ENCODE measurements around the gene CENPH.
A peak's percentile ranks its signal among the peaks of the same experiment; 100 is the strongest.
"Not testable (repeated sequence)": the region's sequence is repeated elsewhere in the genome, so short reads cannot be mapped to it uniquely, and the experiment has no call there.

CENPH gene

GRCh38 chr5:69211200-69211599, 21.8 kb downstream of the CENPH start:
- DNase-seq, result no peak

GRCh38 chr5:69212022-69212421, 22.6 kb downstream of the CENPH start:
- no peak for DNase-seq

DNA sequence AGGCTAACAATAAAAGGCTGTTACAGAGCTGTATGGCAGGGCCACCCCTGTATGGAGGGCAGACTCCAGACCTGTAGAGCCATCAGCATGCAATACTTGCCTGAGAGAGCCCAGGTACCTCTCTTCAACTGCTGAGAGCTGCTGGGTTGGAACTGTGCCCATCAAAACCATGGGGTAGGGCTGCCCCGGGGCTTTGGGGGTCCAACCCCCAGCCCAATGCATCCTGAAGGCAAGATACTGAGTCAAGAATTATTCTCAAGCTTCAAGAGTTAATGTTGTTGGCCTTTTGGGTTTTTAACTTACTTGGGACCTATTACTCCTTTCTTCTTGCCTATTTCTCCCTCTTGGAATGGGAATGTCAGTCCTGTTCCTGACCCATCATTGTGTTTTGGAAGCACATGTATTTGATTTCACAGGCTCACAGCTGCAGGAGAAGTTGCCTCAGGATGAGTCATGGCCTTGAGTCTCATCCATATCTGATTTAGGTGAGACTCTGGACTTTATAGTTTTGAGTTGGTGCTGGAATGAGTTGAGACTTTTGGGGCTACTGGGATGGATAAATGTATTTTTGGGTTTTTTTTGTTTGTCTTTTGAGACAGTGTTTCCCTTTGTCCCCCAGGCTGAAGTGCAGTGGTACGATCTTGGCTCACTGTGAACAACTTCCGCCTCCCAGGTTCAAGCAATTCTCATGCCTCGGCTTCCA, 24.3 kb downstream of the CENPH start:
- DNase-seq, result no peak

GRCh38 chr5:69217151-69217511, 27.7 kb downstream of the CENPH start:
- no peak for DNase-seq

GRCh38 chr5:69217548-69218526, 28.5 kb downstream of the CENPH start:
- peak; percentile 54 for DNase-seq

GRCh38 chr5:69219939-69220338, 30.6 kb downstream of the CENPH start:
- no peak for DNase-seq

DNA sequence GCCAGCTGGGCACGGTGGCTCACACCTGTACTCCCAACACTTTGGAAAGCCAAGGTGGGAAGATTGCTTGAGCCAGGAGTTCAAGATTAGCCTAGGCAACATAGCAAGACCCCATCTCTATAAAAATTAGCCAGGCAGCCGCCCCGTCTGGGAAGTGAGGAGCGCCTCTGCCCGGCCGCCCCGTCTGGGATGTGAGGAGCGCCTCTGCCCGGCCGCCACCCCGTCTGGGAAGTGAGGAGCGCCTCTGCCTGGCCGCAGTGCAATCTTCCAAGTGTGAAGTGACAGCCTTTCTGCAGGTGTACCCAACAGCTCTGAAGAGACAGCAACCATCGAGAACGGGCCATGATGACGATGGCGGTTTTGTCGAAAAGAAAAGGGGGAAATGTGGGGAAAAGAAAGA, 31.0 kb downstream of the CENPH start:
- DNase-seq, result not testable (repeated sequence)

DNA sequence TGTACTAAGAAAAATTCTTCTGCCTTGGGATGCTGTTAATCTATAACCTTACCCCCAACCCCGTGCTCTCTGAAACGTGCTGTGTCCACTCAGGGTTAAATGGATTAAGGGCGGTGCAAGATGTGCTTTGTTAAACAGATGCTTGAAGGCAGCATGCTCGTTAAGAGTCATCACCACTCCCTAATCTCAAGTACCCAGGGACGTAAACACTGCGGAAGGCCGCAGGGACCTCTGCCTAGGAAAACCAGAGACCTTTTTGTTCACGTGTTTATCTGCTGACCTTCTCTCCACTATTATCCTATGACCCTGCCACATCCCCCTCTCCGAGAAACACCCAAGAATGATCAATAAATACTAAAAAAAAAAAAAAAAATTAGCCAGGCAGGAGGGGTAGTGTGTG, 31.4 kb downstream of the CENPH start:
- not testable (repeated sequence) for DNase-seq

DNA sequence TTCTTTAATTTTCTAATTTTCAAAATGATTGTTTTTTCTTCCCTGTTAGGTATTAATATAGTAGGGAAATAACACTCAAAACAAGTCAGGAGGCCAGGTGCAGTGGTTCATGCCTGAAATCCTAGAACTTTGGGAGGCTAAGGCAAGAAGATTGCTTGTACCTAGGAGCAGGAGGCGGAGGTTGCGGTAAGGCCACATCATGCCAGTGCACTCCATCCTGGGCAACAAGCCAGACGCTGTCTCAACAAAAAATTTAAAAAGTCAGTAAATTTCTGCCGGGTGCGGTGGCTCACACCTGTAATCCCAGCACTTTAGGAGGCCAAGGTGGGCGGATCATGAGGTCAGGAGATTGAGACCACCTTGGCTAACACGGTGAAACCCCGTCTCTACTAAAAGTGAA, 35.1 kb downstream of the CENPH start:
- no peak for DNase-seq

DNA sequence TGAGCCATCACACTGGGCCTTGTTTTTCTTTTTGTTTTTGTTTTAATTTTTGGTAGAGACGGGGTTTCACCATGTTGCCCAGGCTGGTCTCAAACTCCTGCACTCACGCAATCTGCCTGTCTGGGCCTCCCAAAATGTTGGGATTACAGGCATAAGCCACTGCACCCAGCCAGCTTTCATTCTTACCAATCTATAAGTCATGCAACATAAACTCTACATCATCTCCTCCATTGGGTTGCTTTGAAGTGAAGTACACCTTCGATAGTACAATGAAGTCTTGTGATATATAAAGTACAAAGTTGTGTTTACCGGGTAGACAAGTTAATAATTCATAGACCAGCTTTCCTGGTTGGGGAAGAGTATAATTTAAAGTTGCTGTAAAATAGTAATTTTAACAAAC, 36.5 kb downstream of the CENPH start:
- DNase-seq, result no peak

GRCh38 chr5:69230181-69230580, 40.8 kb downstream of the CENPH start:
- DNase-seq, result no peak

DNA sequence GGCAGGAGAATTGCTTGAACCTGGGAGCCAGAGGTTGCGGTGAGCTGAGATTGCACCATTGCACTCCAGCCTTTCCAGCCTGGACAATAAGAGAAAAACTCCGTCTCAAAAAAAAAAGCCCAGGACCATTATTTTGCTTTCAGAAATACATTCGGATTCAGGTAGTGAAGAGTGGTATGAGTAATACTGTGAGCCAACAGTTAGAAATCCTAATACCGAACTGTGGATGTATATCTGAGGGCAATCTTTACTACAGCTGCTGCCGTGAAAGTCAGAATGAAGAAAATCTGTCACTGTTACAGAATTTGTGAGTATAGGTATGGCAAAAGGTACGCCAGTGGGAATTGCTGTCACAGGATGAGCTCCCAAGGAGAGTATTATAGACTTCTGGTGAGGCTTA, 41.9 kb downstream of the CENPH start:
- DNase-seq, result no peak

DNA sequence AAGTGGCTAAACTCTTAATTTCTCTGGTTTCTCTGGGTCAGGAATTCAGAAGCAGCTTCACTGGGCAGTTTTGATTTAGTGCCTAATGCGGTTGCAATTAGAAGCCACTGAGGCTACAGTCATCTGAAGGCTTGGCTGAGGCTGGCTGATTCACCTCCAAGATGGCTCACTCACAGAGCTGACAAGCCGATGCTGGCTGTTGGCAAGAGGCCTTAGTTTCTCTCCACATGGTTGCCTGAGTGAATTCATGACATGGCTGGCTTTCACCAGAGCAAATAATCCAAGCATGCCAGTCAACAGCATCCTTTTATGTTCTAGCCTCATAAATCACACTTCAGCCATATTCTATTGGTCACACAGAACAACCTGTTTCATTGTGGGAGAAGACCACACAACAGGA, 42.5 kb downstream of the CENPH start:
- no peak for DNase-seq

GRCh38 chr5:69234457-69235268, 45.3 kb downstream of the CENPH start, which contains the start of gene CDK7:
TSS of gene CDK7 (plus strand) at chr5:69234886. CDS start at chr5:69234976, 90 bp downstream.
- peak; percentile 36 for DNase-seq

GRCh38 chr5:69236733-69237132, 47.4 kb downstream of the CENPH start:
- not testable (repeated sequence) for DNase-seq

- no peak for DNase-seq
Measured at GRCh38 chr5:69237877-69238276, 48.5 kb downstream of the CENPH start.

- no peak for DNase-seq
Measured at GRCh38 chr5:69238760-69239251, 49.4 kb downstream of the CENPH start.

- no peak for DNase-seq
Measured at GRCh38 chr5:69242215-69242927, 53.0 kb downstream of the CENPH start.

GRCh38 chr5:69245031-69245430, 55.6 kb downstream of the CENPH start:
- no peak for DNase-seq

GRCh38 chr5:69248019-69248418, 58.6 kb downstream of the CENPH start:
- DNase-seq, result no peak

DNA sequence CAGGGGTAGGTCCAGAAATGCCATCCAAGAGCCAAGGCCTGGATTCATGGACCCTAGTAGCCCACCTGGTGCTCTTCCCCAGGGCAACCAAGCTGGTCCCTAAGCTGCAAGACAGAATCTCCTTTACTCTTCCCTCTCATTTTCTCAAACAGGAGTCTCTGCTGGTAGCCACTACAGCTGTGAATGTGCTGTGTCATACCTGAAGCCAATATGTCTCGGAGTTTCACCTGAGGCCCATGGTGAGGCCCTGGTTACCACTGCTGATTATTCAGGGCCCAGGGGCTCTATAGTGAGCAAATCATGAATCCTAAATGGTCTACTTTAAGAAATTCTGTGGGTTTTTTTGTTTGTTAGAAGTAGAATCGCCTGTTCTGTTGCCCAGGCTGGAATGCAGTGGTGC, 61.2 kb downstream of the CENPH start:
- DNase-seq, result no peak

DNA sequence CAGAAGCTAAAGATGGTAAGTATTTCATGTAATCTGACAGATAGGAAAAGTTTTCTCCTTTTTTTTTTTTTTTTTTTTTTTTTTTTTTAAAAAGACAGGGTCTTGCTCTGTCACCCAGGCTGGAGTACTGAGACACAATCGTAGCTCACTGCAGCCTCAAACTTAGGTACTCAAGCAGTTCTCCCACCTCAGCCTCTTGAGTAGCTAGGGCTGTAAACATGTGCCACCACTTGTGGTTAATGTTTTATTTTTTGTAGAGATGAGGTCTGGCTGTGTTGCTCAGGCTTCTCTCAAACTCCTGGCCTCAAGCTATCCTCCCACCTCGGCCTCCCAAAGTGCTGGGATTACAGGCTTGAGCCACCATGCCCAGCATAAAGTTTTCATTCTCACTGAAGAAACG, 63.1 kb downstream of the CENPH start:
- no peak for DNase-seq
